WERI-Rb-1 (cell line): ENCODE data around the gene KIAA1549.

Source experiments
- DNase-seq: peaks from one replicate; pipeline ENCODE4 v3.0.0-alpha.2; 2020
- H3K27ac ChIP-seq: fragments of 250-450 bp; sonication (Bioruptor Pico); 2 replicates; pipeline ENCODE4 v1.5.1; 2020; ENCODE audit warnings: mild to moderate bottlenecking, moderate library complexity
- H3K27me3 ChIP-seq: fragments of 250-450 bp; sonication (Bioruptor Pico); 2 replicates; pipeline ENCODE4 v1.5.1; 2021; ENCODE audit warnings: mild to moderate bottlenecking, low read depth, moderate library complexity; ENCODE audit not compliant: insufficient read depth, severe bottlenecking
- H3K36me3 ChIP-seq: fragments of 250-450 bp; sonication (Bioruptor Pico); 2 replicates; pipeline ENCODE4 v1.5.1; 2020; ENCODE audit warnings: mild to moderate bottlenecking, moderate library complexity
- H3K4me3 ChIP-seq: 2 replicates; pipeline ENCODE4 v1.5.1; 2011; ENCODE audit warnings: low read depth, mild to moderate bottlenecking, control low read depth, low read length
- H3K9me3 ChIP-seq: fragments of 250-450 bp; sonication (Bioruptor Pico); 2 replicates; pipeline ENCODE4 v1.5.1; 2021; ENCODE audit warnings: mild to moderate bottlenecking, moderate library complexity; ENCODE audit not compliant: severe bottlenecking
- TF ChIP-seq, protein P1 (sequence below): IDR thresholded peaks from 2 replicates; pipeline ENCODE4 v1.5.1; 2011; ENCODE audit warnings: low read depth, mild to moderate bottlenecking, control low read depth, inconsistent platforms, low read length

The KIAA1549 gene

GRCh38 chr7:138832966-138833365 lies 148.2 kb downstream of the KIAA1549 start:
- H3K27ac ChIP-seq = no peak overlapping the region
- H3K9me3 ChIP-seq = no peaks in the 10 kb centered on the region
- TF ChIP-seq, protein P1, sequence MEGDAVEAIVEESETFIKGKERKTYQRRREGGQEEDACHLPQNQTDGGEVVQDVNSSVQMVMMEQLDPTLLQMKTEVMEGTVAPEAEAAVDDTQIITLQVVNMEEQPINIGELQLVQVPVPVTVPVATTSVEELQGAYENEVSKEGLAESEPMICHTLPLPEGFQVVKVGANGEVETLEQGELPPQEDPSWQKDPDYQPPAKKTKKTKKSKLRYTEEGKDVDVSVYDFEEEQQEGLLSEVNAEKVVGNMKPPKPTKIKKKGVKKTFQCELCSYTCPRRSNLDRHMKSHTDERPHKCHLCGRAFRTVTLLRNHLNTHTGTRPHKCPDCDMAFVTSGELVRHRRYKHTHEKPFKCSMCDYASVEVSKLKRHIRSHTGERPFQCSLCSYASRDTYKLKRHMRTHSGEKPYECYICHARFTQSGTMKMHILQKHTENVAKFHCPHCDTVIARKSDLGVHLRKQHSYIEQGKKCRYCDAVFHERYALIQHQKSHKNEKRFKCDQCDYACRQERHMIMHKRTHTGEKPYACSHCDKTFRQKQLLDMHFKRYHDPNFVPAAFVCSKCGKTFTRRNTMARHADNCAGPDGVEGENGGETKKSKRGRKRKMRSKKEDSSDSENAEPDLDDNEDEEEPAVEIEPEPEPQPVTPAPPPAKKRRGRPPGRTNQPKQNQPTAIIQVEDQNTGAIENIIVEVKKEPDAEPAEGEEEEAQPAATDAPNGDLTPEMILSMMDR = no peak
- H3K27me3 ChIP-seq = no peaks in the 10 kb centered on the region
- no peak for DNase-seq
- H3K36me3 ChIP-seq = peaks cover 21% of the 10 kb centered on the region
- H3K4me3 ChIP-seq = no peak overlapping the region

DNA sequence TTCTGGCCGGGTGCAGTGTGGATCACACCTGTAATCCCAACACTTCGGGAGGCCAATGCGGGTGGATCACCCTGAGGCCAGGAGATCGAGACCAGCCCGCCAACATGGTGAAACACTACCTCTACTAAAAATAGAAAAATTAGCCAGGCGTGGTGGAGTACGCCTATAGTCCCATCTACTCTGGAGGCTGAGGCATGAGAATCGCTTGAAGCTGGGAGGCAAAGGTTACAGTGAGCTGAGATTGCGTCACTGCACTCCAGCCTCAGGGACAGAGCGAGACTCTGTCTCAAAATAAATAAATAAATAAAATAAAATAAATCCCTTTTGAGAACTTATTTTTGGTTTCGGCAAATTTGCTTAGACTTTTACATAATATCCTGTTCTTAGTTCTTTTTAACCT lies 151.9 kb downstream of the KIAA1549 start:
- TF ChIP-seq, protein P1 = no peak
- Histone ChIP-seq H3K36me3 (no peaks in the 10 kb centered on the region), H3K27me3 (no peaks in the 10 kb centered on the region), H3K9me3 (no peaks in the 10 kb centered on the region), H3K27ac (no peak overlapping the region), H3K4me3 (no peak overlapping the region)
- DNase-seq = no peak

DNA sequence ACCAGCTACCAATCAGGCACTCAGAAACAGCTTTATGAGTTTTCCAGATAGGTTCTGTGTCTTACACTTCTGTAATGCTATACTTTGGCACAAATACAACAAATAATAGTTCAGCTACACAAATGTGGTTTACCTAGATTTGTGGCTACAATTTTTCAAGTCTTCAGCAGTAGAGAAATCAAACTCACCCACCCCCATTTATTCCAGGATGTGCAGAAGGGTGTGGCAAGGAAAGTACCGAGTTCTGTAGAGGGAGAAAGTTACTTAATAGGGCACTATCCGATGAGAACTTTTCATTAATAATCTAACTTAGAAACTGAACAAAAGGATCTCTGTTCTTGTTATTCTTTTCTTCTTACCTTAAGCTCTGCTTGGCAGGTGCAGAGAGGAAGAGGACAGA lies 152.9 kb downstream of the KIAA1549 start:
- Histone ChIP-seq H3K27ac (no peak overlapping the region), H3K27me3 (no peaks in the 10 kb centered on the region), H3K36me3 (no peaks in the 10 kb centered on the region), H3K4me3 (no peak overlapping the region), H3K9me3 (no peaks in the 10 kb centered on the region)
- no peak for DNase-seq
- TF ChIP-seq, protein P1 = no peak

GRCh38 chr7:138825049-138825721 lies 156.0 kb downstream of the KIAA1549 start:
- H3K36me3 ChIP-seq = no peaks in the 10 kb centered on the region
- no peak for DNase-seq
- no peaks in the 10 kb centered on the region for H3K9me3 ChIP-seq
- no peak overlapping the region for H3K4me3 ChIP-seq
- no peak overlapping the region for H3K27ac ChIP-seq
- TF ChIP-seq, protein P1 = no peak
- no peaks in the 10 kb centered on the region for H3K27me3 ChIP-seq

GRCh38 chr7:138822867-138823535 lies 158.2 kb downstream of the KIAA1549 start:
- TF ChIP-seq, protein P1 = no peak
- no peak for DNase-seq
- no peak overlapping the region for H3K4me3 ChIP-seq
- no peaks in the 10 kb centered on the region for H3K9me3 ChIP-seq
- H3K27me3 ChIP-seq = no peaks in the 10 kb centered on the region
- no peaks in the 10 kb centered on the region for H3K36me3 ChIP-seq
- H3K27ac ChIP-seq = no peak overlapping the region
